ENCODE results near the gene TMCC2.

Gene TMCC2

GRCh38 chr1:205306929-205307566, 79.3 kb downstream of the TMCC2 start:
- DNase-seq = no peak

- no peak for DNase-seq
These were observed 82.0 kb downstream of the TMCC2 start for GRCh38 chr1:205309741-205310140.

DNA sequence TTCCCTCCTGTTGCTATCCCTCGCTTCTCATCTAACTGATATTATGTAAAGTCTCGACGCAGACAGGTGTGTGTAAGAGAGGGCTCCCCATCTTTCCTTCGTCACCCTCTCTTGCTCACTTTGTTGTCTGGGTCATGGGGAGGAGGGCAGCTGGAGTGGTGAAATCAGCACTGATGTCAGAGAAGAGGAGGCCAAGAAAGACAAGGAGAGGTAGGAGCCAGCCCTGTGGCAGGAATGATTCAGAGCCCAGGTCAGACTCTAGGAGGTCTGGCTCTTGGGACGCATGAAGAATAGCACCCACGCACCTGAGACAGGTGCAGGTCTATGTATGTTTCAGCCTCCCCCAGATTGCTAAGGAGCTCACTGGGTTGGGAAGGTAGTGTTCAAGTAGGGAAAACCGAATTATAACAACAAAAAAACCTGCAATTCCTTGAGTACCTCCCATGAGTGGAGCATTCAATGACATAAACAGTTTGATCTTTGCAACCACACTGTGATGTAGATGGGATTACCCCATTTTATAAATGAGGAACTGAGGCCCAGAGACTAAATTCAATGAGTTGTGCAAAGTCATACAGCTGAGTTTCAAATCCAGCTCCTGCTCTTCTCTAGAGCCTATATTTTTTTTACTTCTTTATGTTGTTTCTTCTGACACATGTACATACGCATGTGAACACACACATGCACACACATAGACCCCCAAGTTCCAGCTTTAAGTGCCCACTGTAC, 83.4 kb downstream of the TMCC2 start:
- DNase-seq = no peak

DNA sequence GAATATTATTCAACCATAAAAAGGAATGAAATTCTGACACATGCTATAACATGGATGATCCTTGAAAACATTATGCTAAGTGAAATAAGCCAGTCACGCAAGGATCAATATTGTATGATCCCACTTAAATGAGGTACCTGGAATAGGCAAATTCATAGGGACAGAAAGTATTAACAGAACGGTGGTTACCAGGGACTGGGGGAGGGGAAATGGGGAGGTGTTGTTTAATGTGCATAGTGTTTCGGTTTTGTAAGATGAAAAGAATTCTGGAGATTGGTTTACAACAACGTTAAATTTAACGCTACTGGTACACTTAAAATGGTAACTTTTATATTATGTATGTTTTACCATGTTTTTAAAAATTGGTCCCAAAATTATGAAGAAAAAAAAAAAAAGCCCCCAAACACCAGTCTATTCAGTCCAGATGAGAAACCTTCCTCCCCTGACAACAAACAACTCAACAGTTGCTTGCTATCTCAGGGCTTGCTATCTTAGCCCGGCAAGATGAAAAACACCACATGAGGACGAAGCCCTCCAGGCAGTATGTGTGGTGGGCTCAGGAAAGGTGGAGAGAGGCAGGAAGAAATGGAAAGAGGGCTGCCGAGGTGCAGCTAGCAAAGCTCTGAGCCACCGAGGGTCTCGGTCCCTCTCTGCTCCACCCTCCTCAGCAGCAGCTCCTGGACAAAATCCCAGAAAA, 85.3 kb downstream of the TMCC2 start:
- no peak for DNase-seq

DNA sequence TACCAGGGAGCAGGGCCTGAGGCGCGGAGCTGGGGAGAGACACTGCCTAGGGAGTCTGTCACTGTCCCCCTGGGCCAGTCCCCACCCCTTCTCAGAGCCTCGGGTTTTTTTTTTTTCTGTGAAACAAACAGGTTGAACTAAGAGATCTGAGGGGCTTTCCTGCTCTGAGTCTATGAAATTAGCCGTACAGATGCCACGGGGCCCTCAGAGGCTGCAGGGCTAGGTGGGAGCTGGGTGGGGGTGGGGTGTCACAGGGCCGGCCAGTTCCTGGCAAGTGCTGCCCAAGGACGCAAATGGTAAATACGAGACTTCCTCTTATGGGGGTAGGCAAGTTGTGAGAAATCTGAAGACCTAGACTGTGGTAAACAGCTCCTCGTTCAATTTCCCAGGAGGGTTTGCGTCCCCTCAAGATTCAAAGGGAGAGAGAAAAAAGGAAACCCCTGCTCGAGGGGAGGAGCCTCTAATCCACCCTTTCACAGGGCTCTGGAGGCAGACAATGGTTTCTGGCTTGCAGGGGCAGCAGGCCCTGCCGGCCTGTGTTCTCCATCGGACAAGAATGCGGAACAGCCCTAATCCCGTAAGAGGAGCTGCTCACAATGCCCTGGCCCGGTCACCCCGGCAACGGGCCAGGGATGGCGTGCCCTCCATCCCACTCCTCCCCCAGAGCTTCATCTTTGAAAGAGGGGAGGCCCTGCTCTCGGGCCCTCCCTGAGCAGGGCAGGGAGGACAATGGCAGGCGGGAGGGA, 86.0 kb downstream of the TMCC2 start:
- no peak for DNase-seq

GRCh38 chr1:205315008-205315618, 87.4 kb downstream of the TMCC2 start:
- no peak for DNase-seq

DNA sequence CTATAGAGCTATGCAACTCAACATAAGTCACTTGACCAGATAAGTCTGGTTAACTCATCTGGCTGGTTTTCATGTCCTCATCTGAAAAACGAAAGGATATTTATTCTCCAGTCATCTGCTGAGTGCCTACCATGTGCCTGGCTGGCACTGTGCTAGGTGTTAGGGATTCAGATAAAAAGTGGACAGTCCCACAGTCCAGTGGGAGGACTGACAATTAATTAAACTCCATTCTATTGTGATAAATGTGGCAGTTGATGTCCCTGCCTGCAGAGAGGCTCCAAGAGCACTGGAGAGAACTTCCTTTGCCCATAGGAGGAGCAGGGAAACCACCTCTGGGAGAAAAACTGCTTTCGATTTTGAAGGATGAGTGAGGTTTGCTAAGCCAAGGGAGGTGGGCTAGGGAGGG, 88.4 kb downstream of the TMCC2 start:
- DNase-seq = no peak

- peak; percentile 95 for DNase-seq
These were observed 89.7 kb downstream of the TMCC2 start for GRCh38 chr1:205317311-205317917.

DNA sequence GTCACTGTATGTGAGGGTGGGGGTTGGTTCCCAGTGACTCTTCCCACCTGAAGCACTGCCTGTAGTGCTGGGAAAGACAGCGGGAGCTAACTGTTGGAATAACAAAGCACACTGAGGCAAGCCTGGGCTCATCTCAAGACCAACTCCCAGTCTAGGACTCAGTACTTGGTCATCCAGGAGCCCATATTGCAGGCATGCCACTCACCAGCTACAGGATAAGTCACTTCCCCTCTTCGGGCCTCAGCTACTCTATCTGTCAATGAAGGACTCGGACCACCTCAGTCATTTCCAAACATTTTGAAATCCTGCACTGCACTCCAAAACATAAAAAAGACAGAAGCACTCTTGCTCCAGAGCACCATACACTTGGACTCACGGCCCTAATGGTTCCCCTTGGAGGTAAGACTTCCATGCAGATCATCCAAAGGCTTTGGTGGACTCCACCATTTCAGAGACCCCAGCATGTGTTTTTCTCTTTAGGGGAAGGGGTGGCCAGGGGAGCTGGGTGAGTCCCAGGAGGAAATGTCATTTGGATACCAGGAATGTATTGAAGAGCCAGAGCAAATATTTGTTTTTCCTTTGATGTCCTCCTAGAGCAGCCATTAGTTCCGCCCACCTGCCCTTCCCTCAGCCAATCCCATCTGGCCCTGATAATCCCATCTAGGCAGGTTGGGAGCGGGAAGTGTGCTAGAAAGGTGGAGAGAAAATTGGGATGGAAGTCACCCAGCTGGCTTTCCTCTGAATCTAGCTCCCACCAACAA, 90.7 kb downstream of the TMCC2 start:
- peak; percentile 87 for DNase-seq

DNA sequence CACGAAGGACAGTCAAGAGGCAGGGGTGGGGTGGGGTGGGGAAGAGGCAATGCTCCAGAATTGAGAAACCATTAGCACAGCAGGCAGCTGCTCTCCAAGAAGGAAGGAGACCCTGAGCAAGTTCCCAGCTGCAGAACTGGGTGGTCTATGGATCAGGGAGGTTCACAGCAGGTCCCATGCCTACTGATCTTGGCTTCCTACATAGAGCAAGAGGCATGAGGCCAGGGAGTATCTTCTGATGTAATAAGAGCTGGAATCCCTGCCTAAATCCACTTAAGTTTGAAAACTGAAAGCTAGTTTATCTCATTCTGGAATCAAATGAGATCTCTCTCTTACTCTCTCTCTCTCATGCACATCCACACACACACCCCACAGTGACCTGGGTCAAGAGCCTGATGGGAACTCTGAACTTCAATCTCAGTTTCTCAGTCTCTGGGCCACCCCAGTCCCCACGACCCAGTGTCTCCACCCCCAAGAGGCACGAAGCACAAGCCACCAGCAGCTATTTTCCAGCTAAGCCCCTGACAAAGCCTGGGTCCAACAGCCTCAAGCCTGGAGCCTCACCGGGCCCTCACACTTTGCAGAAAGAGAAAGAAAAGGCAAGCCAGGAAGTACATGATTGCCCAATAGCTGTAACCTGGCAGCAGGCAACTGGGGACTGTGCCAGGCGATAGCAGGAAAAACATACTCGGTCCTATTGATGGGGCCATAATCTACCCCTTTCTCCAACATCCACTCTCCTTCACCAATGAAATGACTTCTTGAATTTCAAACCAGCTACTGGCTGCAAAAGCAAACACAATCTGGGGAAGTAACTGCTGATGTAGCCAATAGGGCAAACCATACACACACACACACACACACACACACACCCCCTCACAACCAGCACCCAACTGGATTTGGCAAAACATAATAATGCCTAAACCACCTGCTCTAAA, 91.6 kb downstream of the TMCC2 start:
- peak; percentile 18 for DNase-seq

DNA sequence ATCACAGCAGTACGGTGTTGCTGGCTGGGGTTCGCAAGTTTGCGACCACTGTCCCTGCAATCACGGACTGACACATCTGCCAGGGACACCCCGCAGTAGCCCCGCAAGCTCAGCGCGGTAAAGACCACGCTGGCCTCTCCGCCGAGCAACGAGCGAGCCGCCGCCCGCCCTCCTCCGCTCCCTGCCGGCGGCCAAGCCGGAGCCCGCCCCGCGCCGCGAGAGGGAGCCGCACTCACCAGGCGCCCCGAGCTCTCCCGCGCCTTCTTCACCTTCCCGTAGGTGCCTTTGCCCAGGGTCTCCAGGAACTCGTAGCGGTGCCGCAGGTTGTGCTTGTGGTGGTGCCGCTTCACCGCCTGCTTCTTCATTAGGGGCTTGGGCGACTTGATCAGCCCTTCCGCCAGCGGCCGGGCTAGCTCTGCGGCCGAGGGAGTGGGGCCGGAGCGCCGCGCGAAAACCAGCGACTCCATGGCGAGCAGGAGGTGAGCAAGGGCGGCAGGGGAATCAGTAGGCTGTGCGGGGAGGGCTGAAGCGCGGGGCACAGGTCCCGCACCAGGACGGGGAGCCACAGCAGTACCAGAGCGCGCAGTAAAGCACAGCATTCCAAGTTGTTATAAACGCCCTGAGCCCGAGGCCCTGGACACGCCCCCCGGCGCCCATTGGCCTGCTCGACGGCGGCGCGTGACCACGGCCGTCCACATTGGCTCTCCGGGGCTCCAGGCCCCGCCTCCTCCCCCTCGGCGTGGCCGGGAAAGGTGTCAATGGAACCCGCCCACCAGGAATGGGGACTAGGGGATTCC, 93.6 kb downstream of the TMCC2 start, which contains the start of gene NUAK2:
Gene NUAK2, minus strand, starts transcription at position 584 of the 797 bp plus-strand sequence. Its CDS starts 117 bp downstream, at position 467.
- peak; percentile 92 for DNase-seq

DNA sequence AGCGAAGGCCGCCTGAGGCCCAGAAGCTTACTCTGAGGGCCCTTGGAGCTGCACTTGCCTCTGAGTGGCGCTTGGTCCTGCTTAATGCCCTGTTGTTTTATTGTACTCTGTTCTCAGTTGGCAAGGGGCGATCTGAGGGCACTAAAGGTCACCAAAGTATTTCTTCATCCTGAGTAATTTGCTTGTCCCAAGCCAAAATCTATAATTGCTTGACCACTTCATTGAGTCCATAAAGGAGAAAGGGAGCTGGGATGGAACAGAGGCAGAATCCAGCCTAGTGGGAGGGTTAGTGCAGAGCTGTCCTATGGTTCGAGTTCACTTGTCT, 94.2 kb downstream of the TMCC2 start:
- no peak for DNase-seq

All from NCI-H146 (cell line).